OCI-LY1 (cell line): ENCODE measurements around the gene GKN1.
A peak's percentile ranks its signal among the peaks of the same experiment; 100 is the strongest.

ENCODE experiments used
- H2AFZ ChIP-seq: fragments of 200-600 bp; sonication (generic), shearing (Covaris generic); 2 replicates; pipeline ENCODE4 v1.6.0; 2014; ENCODE audit warnings: antibody characterized with exemption, mild to moderate bottlenecking, low read length
- H3F3A ChIP-seq: fragments of 200-600 bp; sonication (generic), shearing (Covaris generic); 2 replicates; pipeline ENCODE4 v1.6.0; 2014; ENCODE audit warnings: mild to moderate bottlenecking, antibody characterized with exemption, low read length, moderate library complexity; ENCODE audit not compliant: insufficient read depth
- H3K27ac ChIP-seq: fragments of 200-600 bp; sonication (generic); 2 replicates; pipeline ENCODE4 v1.5.1; 2014; ENCODE audit warnings: low read length, mixed run types, mild to moderate bottlenecking, low read depth; ENCODE audit not compliant: poor library complexity, severe bottlenecking
- H3K27me3 ChIP-seq: fragments of 200-600 bp; sonication (generic); 2 replicates; pipeline ENCODE4 v1.6.0; 2014; ENCODE audit warnings: antibody characterized with exemption, mild to moderate bottlenecking, low read length, moderate library complexity; ENCODE audit not compliant: insufficient read depth
- H3K36me3 ChIP-seq: fragments of 200-600 bp; sonication (generic); 2 replicates; pipeline ENCODE4 v1.6.1; 2014; ENCODE audit warnings: mild to moderate bottlenecking, antibody characterized with exemption, low read length, moderate library complexity, mixed read lengths; ENCODE audit not compliant: insufficient read depth
- H3K4me1 ChIP-seq: fragments of 200-600 bp; sonication (generic); 2 replicates; pipeline ENCODE4 v1.5.1; 2014; ENCODE audit warnings: mild to moderate bottlenecking, low read length, moderate library complexity; ENCODE audit not compliant: insufficient read depth, severe bottlenecking
- H3K4me2 ChIP-seq: fragments of 200-600 bp; sonication (generic), shearing (Covaris generic); 2 replicates; pipeline ENCODE4 v1.6.1; 2014; ENCODE audit warnings: low read length
- H3K4me3 ChIP-seq: fragments of 200-600 bp; sonication (generic); 2 replicates; pipeline ENCODE4 v1.5.1; 2014; ENCODE audit warnings: low read length, low read depth, mild to moderate bottlenecking, mixed read lengths; ENCODE audit not compliant: poor library complexity, severe bottlenecking
- H3K79me2 ChIP-seq: fragments of 200-600 bp; shearing (Covaris generic); 2 replicates; pipeline ENCODE4 v1.6.1; 2016; ENCODE audit warnings: mixed run types, low read length, mixed read lengths; ENCODE audit not compliant: insufficient read depth
- H3K9ac ChIP-seq: fragments of 200-600 bp; sonication (generic), shearing (Covaris generic); 2 replicates; pipeline ENCODE4 v1.6.1; 2014; ENCODE audit warnings: mild to moderate bottlenecking, low read length, mixed read lengths
- H3K9me2 ChIP-seq: fragments of 200-600 bp; sonication (generic), shearing (Covaris generic); 2 replicates; pipeline ENCODE4 v1.6.1; 2014; ENCODE audit warnings: low read depth, mild to moderate bottlenecking, low read length, mixed read lengths
- H3K9me3 ChIP-seq: fragments of 200-600 bp; shearing (Covaris generic); 2 replicates; pipeline ENCODE4 v1.6.1; 2014; ENCODE audit warnings: low read length, mixed read lengths
- H4K20me1 ChIP-seq: fragments of 200-600 bp; sonication (generic), shearing (Covaris generic); 2 replicates; pipeline ENCODE4 v1.6.0; 2016; ENCODE audit warnings: mild to moderate bottlenecking, low read length; ENCODE audit not compliant: insufficient read depth
- EZH2 ChIP-seq: fragments of 200-600 bp; sonication (generic), shearing (Covaris generic); IDR thresholded peaks from 2 replicates; pipeline ENCODE4 v1.8.0; 2017; ENCODE audit warnings: borderline replicate concordance, mixed run types, mild to moderate bottlenecking, antibody characterized with exemption, low read length, moderate library complexity, mixed read lengths
- TF ChIP-seq, protein P1 (sequence below): fragments of 200-600 bp; sonication (generic), shearing (Covaris generic); IDR thresholded peaks from 2 replicates; pipeline ENCODE4 v1.5.1; 2017; ENCODE audit warnings: mild to moderate bottlenecking, antibody characterized with exemption, low read length, moderate library complexity, mixed read lengths

The GKN1 gene, protein sequence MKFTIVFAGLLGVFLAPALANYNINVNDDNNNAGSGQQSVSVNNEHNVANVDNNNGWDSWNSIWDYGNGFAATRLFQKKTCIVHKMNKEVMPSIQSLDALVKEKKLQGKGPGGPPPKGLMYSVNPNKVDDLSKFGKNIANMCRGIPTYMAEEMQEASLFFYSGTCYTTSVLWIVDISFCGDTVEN

GRCh38 chr2:68974251-68974650 is at the start of gene GKN1:
GKN1 (plus strand) TSS chr2:68974636; CDS start chr2:68974678, 42 bp downstream.
- H3K27ac ChIP-seq = no peak within 1 kb of the TSS
- H3K79me2 ChIP-seq = no peaks in the 10 kb centered on the region
- no peaks in the 10 kb centered on the region for H3K36me3 ChIP-seq
- no peaks in the 10 kb centered on the region for H3F3A ChIP-seq
- no peaks in the 10 kb centered on the region for H3K27me3 ChIP-seq
- H3K9me2 ChIP-seq = no peaks in the 10 kb centered on the region
- H3K4me1 ChIP-seq = no peaks in the 10 kb centered on the region
- H3K4me2 ChIP-seq = no peak within 1 kb of the TSS
- no peak within 1 kb of the TSS for H3K4me3 ChIP-seq
- no peak for TF ChIP-seq EZH2
- TF ChIP-seq, protein P1, sequence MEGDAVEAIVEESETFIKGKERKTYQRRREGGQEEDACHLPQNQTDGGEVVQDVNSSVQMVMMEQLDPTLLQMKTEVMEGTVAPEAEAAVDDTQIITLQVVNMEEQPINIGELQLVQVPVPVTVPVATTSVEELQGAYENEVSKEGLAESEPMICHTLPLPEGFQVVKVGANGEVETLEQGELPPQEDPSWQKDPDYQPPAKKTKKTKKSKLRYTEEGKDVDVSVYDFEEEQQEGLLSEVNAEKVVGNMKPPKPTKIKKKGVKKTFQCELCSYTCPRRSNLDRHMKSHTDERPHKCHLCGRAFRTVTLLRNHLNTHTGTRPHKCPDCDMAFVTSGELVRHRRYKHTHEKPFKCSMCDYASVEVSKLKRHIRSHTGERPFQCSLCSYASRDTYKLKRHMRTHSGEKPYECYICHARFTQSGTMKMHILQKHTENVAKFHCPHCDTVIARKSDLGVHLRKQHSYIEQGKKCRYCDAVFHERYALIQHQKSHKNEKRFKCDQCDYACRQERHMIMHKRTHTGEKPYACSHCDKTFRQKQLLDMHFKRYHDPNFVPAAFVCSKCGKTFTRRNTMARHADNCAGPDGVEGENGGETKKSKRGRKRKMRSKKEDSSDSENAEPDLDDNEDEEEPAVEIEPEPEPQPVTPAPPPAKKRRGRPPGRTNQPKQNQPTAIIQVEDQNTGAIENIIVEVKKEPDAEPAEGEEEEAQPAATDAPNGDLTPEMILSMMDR = no peak
- H4K20me1 ChIP-seq = no peaks in the 10 kb centered on the region
- H3K9ac ChIP-seq = no peak within 1 kb of the TSS
- no peaks in the 10 kb centered on the region for H3K9me3 ChIP-seq
- no peak within 1 kb of the TSS for H2AFZ ChIP-seq

DNA sequence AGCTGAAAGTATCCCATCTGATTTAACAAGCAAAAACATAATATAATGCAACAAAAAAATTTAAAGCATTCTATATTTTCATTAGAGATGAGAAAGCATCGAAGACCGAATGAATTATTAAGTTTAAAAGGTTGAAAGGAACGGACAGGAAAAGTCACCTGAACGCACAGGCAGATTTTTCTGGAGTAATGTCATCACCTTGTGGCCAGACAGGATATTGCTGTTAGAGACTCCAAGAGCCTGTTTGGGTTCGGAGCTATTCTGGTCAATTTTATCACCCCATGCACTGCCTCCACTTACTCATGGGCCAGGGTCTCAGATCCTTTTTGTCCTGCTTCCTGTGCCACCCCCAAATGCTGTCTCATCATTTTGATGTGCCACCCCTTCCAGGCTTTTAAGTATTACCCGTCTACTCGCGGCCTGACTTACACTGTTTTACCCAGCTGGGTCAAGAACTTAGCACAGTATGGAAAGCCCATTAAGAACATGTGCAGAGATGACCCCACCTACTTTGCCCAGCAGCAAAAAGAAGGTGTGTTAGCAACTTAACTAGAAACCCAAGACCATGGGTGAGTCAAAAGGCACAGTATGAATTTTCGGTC is 49.0 kb upstream of the GKN1 start:
- Histone ChIP-seq H3K36me3 (no peaks in the 10 kb centered on the region), H3F3A (no peaks in the 10 kb centered on the region), H3K4me2 (0 out of 2 replicates have a peak overlapping the region, but pooled peaks have one; percentile 4), H3K9ac (no peak overlapping the region), H3K27me3 (no peaks in the 10 kb centered on the region), H3K9me3 (no peaks in the 10 kb centered on the region), H3K79me2 (no peaks in the 10 kb centered on the region), H4K20me1 (no peaks in the 10 kb centered on the region), H2AFZ (no peak overlapping the region), H3K9me2 (no peaks in the 10 kb centered on the region), H3K27ac (no peak overlapping the region), H3K4me3 (no peak overlapping the region), H3K4me1 (peaks cover 4% of the 10 kb centered on the region)
- TF ChIP-seq, protein P1 = peak; percentile 92
- TF ChIP-seq EZH2 = no peak

DNA sequence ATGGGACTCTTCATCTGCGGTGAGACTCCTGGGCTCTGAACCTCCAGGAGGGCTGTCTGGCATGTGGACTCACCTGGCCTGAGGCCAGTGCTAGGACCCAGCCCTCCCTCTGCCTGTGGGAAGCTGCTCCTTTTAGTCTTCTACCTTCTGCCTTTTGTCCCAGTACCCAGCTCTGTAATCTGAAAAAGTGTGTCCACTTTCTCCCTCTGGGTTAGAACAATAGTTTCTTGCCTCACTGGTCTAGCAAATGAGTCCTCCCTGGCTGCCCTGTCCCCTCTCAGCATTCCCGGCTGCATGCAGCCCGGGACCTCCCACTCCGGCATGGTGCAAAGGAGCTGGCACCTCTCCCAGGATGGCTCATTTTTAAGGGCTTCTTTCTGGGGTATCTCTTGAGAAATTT is 47.6 kb upstream of the GKN1 start:
- no peaks in the 10 kb centered on the region for H4K20me1 ChIP-seq
- no peaks in the 10 kb centered on the region for H3K79me2 ChIP-seq
- H3K36me3 ChIP-seq = no peaks in the 10 kb centered on the region
- TF ChIP-seq, protein P1 = no peak
- TF ChIP-seq EZH2 = no peak
- H3K27ac ChIP-seq = no peak overlapping the region
- no peaks in the 10 kb centered on the region for H3K9me3 ChIP-seq
- H3K9ac ChIP-seq = no peak overlapping the region
- no peak overlapping the region for H3K4me2 ChIP-seq
- no peak overlapping the region for H3K4me3 ChIP-seq
- H3K9me2 ChIP-seq = no peaks in the 10 kb centered on the region
- H2AFZ ChIP-seq = no peak overlapping the region
- no peaks in the 10 kb centered on the region for H3K27me3 ChIP-seq
- H3F3A ChIP-seq = no peaks in the 10 kb centered on the region
- H3K4me1 ChIP-seq = peaks cover 4% of the 10 kb centered on the region
